Measurements from ENCODE around the gene LIN7A. TPM values are rescaled to one million over a fixed set of nuclear protein-coding genes. Genes with fewer than 3 reads are reported as not detected.

LIN7A gene
- total and polyA plus RNA-seq, 2 experiments from 2014 or later, result 3.0 to 10.3 TPM

- no peaks in the 10 kb centered on the region for H3K27me3 ChIP-seq
- no peaks in the 10 kb centered on the region for H3K4me1 ChIP-seq (ENCODE audit: low read depth)
- no peaks in the 10 kb centered on the region for H3K9me3 ChIP-seq (ENCODE audit: low read depth)
- no peaks in the 10 kb centered on the region for H3K36me3 ChIP-seq
- no peak for TF ChIP-seq CTCF (IDR thresholded peaks at IDR 0.05; ENCODE audit: low read depth, low read length)
- no peak for DNase-seq (ENCODE audit: low read depth in 1 of 2, low spot score in 1 of 2)
- no peak overlapping the region for H3K4me3 ChIP-seq
- H3K27ac ChIP-seq, result no peak overlapping the region
Observed at GRCh38 chr12:80925237-80925636, 12.5 kb downstream of the LIN7A start.

GRCh38 chr12:80924437-80924836, 13.3 kb downstream of the LIN7A start:
- DNase-seq (ENCODE audit: low read depth in 1 of 2, low spot score in 1 of 2), result no peak
- H3K36me3 ChIP-seq, result no peaks in the 10 kb centered on the region
- no peaks in the 10 kb centered on the region for H3K4me1 ChIP-seq (ENCODE audit: low read depth)
- no peak for TF ChIP-seq CTCF (IDR thresholded peaks at IDR 0.05; ENCODE audit: low read depth, low read length)
- no peaks in the 10 kb centered on the region for H3K9me3 ChIP-seq (ENCODE audit: low read depth)
- no peaks in the 10 kb centered on the region for H3K27me3 ChIP-seq
- no peak overlapping the region for H3K27ac ChIP-seq
- no peak overlapping the region for H3K4me3 ChIP-seq

- no peak for DNase-seq (ENCODE audit: low read depth in 1 of 2, low spot score in 1 of 2)
- no peak overlapping the region for H3K4me3 ChIP-seq
- H3K9me3 ChIP-seq (ENCODE audit: low read depth), result no peaks in the 10 kb centered on the region
- no peak for TF ChIP-seq CTCF (IDR thresholded peaks at IDR 0.05; ENCODE audit: low read depth, low read length)
- no peaks in the 10 kb centered on the region for H3K36me3 ChIP-seq
- no peak overlapping the region for H3K27ac ChIP-seq
- no peaks in the 10 kb centered on the region for H3K4me1 ChIP-seq (ENCODE audit: low read depth)
- H3K27me3 ChIP-seq, result no peaks in the 10 kb centered on the region
Observed at GRCh38 chr12:80920006-80920405, 17.7 kb downstream of the LIN7A start.

- TF ChIP-seq CTCF (IDR thresholded peaks at IDR 0.05; ENCODE audit: low read depth, low read length), result no peak
- Histone ChIP-seq H3K4me1 (ENCODE audit: low read depth) (no peaks in the 10 kb centered on the region), H3K27me3 (no peaks in the 10 kb centered on the region), H3K27ac (no peak overlapping the region), H3K36me3 (no peaks in the 10 kb centered on the region), H3K9me3 (ENCODE audit: low read depth) (no peaks in the 10 kb centered on the region), H3K4me3 (no peak overlapping the region)
- DNase-seq (ENCODE audit: low read depth in 1 of 2, low spot score in 1 of 2), result no peak
Observed at GRCh38 chr12:80917651-80918050, 20.1 kb downstream of the LIN7A start.

GRCh38 chr12:80912901-80913770, 24.6 kb downstream of the LIN7A start:
- Histone ChIP-seq H3K27ac (no peak overlapping the region), H3K36me3 (no peaks in the 10 kb centered on the region), H3K27me3 (no peaks in the 10 kb centered on the region), H3K4me1 (ENCODE audit: low read depth) (no peaks in the 10 kb centered on the region), H3K4me3 (no peak overlapping the region), H3K9me3 (ENCODE audit: low read depth) (no peaks in the 10 kb centered on the region)
- TF ChIP-seq CTCF (IDR thresholded peaks at IDR 0.05; ENCODE audit: low read depth, low read length), result no peak
- peak; percentile 5 to 50 for DNase-seq (ENCODE audit: low read depth in 1 of 2, low spot score in 1 of 2)

All from cardiac muscle cell (in vitro differentiated cells and primary cell).